Adrenal gland (tissue), 5 donors: Measurements from ENCODE around the gene SGPL1.

Source experiments
- POLR2A ChIP-seq, 2 donors: fragments of 450-650 bp; IDR thresholded peaks; one replicate each; pipeline ENCODE4 v1.6.1; 2017; ENCODE audit warnings: antibody characterized with exemption in 2 of 2, mild to moderate bottlenecking in 2 of 2, moderate library complexity in 1 of 2
- TF ChIP-seq, protein P1 (sequence below), 6 experiments: fragments of 450-650 bp in 4 of 6; fragments of 200-600 bp in 2 of 6; sonication (generic) in 1 of 6; IDR thresholded peaks; 1 replicate in 5 of 6; 2 replicates in 1 of 6; pipeline versions ENCODE4 v1.5.1 to v1.8.0; 2016 to 2021; ENCODE audit warnings: antibody characterized with exemption in 6 of 6, mild to moderate bottlenecking in 2 of 6, moderate library complexity in 1 of 6
- donor health status: DM: no; HTN: no; CAD: no.

DNA sequence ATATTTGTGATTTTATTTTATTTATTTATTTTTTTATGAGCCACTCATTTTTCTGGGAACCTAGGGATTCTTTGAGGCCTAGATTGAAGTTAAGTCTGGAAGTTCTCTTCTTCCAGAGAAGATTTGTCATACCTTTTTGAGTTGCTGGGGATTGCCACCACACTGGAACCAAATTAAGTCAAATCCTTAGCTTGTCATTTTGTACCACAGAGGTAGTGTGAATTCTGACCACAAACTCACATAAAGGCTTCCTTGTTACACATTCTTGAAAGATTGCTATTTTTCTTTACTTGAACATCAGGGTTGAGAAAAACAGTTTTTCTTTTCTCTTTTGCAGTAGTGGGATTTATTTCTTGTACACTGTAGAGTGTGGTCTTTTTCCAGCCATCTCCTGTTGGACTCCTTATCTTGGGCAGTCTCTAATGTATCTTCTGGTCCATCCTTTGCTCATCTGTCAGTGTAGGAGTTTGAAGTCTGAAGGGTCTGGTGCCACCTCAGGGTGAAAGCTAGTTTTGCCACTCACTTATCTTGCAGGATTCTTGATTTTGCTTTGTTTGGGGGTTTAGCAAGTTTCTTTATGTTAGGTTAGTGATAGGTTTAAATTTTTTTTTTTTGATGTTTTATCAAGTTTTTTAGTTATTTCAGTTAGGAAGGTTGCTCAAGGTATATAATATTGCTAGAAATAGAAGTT is 47.9 kb downstream of the SGPL1 start:
- TF ChIP-seq, protein P1, sequence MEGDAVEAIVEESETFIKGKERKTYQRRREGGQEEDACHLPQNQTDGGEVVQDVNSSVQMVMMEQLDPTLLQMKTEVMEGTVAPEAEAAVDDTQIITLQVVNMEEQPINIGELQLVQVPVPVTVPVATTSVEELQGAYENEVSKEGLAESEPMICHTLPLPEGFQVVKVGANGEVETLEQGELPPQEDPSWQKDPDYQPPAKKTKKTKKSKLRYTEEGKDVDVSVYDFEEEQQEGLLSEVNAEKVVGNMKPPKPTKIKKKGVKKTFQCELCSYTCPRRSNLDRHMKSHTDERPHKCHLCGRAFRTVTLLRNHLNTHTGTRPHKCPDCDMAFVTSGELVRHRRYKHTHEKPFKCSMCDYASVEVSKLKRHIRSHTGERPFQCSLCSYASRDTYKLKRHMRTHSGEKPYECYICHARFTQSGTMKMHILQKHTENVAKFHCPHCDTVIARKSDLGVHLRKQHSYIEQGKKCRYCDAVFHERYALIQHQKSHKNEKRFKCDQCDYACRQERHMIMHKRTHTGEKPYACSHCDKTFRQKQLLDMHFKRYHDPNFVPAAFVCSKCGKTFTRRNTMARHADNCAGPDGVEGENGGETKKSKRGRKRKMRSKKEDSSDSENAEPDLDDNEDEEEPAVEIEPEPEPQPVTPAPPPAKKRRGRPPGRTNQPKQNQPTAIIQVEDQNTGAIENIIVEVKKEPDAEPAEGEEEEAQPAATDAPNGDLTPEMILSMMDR (IDR thresholded peaks at IDR 0.05), result no peak
- TF ChIP-seq POLR2A (IDR thresholded peaks at IDR 0.05), result no peak
